Breast epithelium (tissue), 4 donors: ENCODE measurements around the gene MYLIP. TPM values are rescaled to one million over a fixed set of nuclear protein-coding genes. Genes with fewer than 3 reads are reported as not detected.

Experiments used
- DNase-seq, 2 donors: peaks; one replicate each; pipeline ENCODE4 v3.0.0-alpha.2; 2019; ENCODE audit warnings: low spot score in 2 of 2
- H3K27ac ChIP-seq, 2 donors: fragments of 200-600 bp; sonication (generic) in 1 of 2; one replicate each; pipeline ENCODE4 v1.5.1; 2016 to 2019; ENCODE audit warnings: mild to moderate bottlenecking in 1 of 2
- H3K27me3 ChIP-seq, 2 donors: fragments of 200-600 bp; sonication (generic) in 1 of 2; one replicate each; pipeline versions ENCODE4 v1.5.1 to v1.6.0; 2017 to 2019; ENCODE audit warnings: control low read depth in 1 of 2, mild to moderate bottlenecking in 1 of 2
- H3K36me3 ChIP-seq: fragments of 200-600 bp; one replicate; pipeline ENCODE4 v1.5.1; 2019
- H3K4me1 ChIP-seq, 2 donors: fragments of 200-600 bp; sonication (generic); one replicate each; pipeline ENCODE4 v1.5.1; 2016 to 2019; ENCODE audit warnings: control low read depth in 1 of 2
- H3K4me3 ChIP-seq, 3 donors: fragments of 200-600 bp; sonication (generic); 1 replicate in 2 of 3; 2 replicates in 1 of 3; pipeline ENCODE4 v1.5.1; 2016 to 2019; ENCODE audit warnings: mild to moderate bottlenecking in 3 of 3, moderate library complexity in 2 of 3
- H3K9me3 ChIP-seq, 2 donors: fragments of 200-600 bp; sonication (generic) in 1 of 2; one replicate each; pipeline ENCODE4 v1.5.1; 2016 to 2019; ENCODE audit warnings: control low read depth in 1 of 2
- CTCF ChIP-seq, 3 donors: fragments of 450-650 bp; IDR thresholded peaks; one replicate each; pipeline ENCODE4 v1.5.1; 2016 to 2017; ENCODE audit warnings: antibody characterized with exemption in 3 of 3, mild to moderate bottlenecking in 3 of 3, moderate library complexity in 3 of 3
- POLR2A ChIP-seq: fragments of 450-650 bp; IDR thresholded peaks from one replicate; pipeline ENCODE4 v1.6.1; 2016; ENCODE audit warnings: antibody characterized with exemption, mild to moderate bottlenecking, moderate library complexity
- POLR2AphosphoS5 ChIP-seq, 3 donors: sonication (generic); formaldehyde crosslinking; IDR thresholded peaks; one replicate each; pipeline ENCODE4 v1.6.1; 2017; ENCODE audit warnings: antibody characterized with exemption in 3 of 3
- intact Hi-C: fragments of 100-400 bp; cut with DNase I; formaldehyde crosslinking; loops from one replicate; pipeline ENCODE4 v1.15.1; 2023; ENCODE audit warnings: low total_unique reads
- total RNA-seq, 3 donors: library from RNA; depleted of rRNA; stranded (reverse); fragments of >200 nt; gene quantifications; one replicate each; pipeline ENCODE4 v1.1.0, GENCODE V29; 2016

The MYLIP gene
- total RNA-seq, 3 donors from 2014 or later: 47.2 to 63.0 (median 59.6) TPM

GRCh38 chr6:16139556-16139955 lies 10.7 kb downstream of the MYLIP start:
- no peak for TF ChIP-seq POLR2A
- no peak for TF ChIP-seq CTCF (IDR thresholded peaks at IDR 0.05)
- no peak for TF ChIP-seq POLR2AphosphoS5 (IDR thresholded peaks at IDR 0.05)
- Histone ChIP-seq H3K36me3 (peaks cover 17% of the 10 kb centered on the region), H3K27ac (no peak overlapping the region), H3K27me3 (no peaks in the 10 kb centered on the region), H3K4me1 (peaks cover 0 to 27% of the 10 kb centered on the region in 2 donors), H3K4me3 (no peak overlapping the region), H3K9me3 (no peaks in the 10 kb centered on the region)
- intact Hi-C loops: no loop called here
- no peak for DNase-seq

- Histone ChIP-seq H3K9me3 (no peaks in the 10 kb centered on the region), H3K4me3 (no peak overlapping the region), H3K4me1 (peaks cover 0 to 27% of the 10 kb centered on the region in 2 donors), H3K36me3 (peaks cover 25% of the 10 kb centered on the region), H3K27me3 (no peaks in the 10 kb centered on the region), H3K27ac (no peak overlapping the region)
- DNase-seq: no peak
- TF ChIP-seq CTCF (IDR thresholded peaks at IDR 0.05) (no peak), POLR2AphosphoS5 (IDR thresholded peaks at IDR 0.05) (no peak)
- intact Hi-C loops: no loop called here
Observed at GRCh38 chr6:16140607-16141006, 11.7 kb downstream of the MYLIP start.

GRCh38 chr6:16141514-16141913 lies 12.6 kb downstream of the MYLIP start:
- H3K4me3 ChIP-seq: no peak overlapping the region
- TF ChIP-seq CTCF (IDR thresholded peaks at IDR 0.05): no peak
- TF ChIP-seq POLR2A: no peak
- no peak for TF ChIP-seq POLR2AphosphoS5 (IDR thresholded peaks at IDR 0.05)
- no peak for DNase-seq
- H3K36me3 ChIP-seq: peaks cover 25% of the 10 kb centered on the region
- peaks cover 0 to 24% of the 10 kb centered on the region in 2 donors for H3K4me1 ChIP-seq
- no peak overlapping the region for H3K27ac ChIP-seq
- no peaks in the 10 kb centered on the region for H3K9me3 ChIP-seq
- no peaks in the 10 kb centered on the region for H3K27me3 ChIP-seq
- intact Hi-C loops: no loop called here

GRCh38 chr6:16145038-16145437 lies 16.2 kb downstream of the MYLIP start:
- no peak overlapping the region for H3K4me3 ChIP-seq
- TF ChIP-seq CTCF (IDR thresholded peaks at IDR 0.05) (no peak), POLR2AphosphoS5 (IDR thresholded peaks at IDR 0.05) (no peak), POLR2A (no peak)
- no peaks in the 10 kb centered on the region for H3K9me3 ChIP-seq
- H3K27ac ChIP-seq: no peak overlapping the region
- peaks cover 25% of the 10 kb centered on the region for H3K36me3 ChIP-seq
- H3K27me3 ChIP-seq: no peaks in the 10 kb centered on the region
- DNase-seq: no peak
- intact Hi-C loops: no loop called here
- no peaks in the 10 kb centered on the region for H3K4me1 ChIP-seq

GRCh38 chr6:16146028-16146427 lies 17.1 kb downstream of the MYLIP start:
- no peak overlapping the region for H3K4me3 ChIP-seq
- DNase-seq: no peak
- intact Hi-C loops: no loop called here
- no peaks in the 10 kb centered on the region for H3K4me1 ChIP-seq
- no peak overlapping the region for H3K27ac ChIP-seq
- H3K27me3 ChIP-seq: no peaks in the 10 kb centered on the region
- H3K36me3 ChIP-seq: peaks cover 25% of the 10 kb centered on the region
- no peak for TF ChIP-seq POLR2A
- TF ChIP-seq CTCF (IDR thresholded peaks at IDR 0.05): no peak
- no peaks in the 10 kb centered on the region for H3K9me3 ChIP-seq
